GM18909 (cell line): ENCODE data around the gene EPN1.
"Not testable (repeated sequence)": the region's sequence is repeated elsewhere in the genome, so short reads cannot be mapped to it uniquely, and the experiment has no call there.

ENCODE experiments used
- ATAC-seq: cut with Tn5 transposase; IDR thresholded peaks from one replicate; pipeline ENCODE4 v1.9.1; 2021; ENCODE audit warnings: mild to moderate bottlenecking; ENCODE audit not compliant: unreplicated experiment, poor library complexity

Gene EPN1

GRCh38 chr19:55712804-55713631, 38.0 kb downstream of the EPN1 start:
- no peak for ATAC-seq

GRCh38 chr19:55716531-55716930, 41.5 kb downstream of the EPN1 start:
- no peak for ATAC-seq

- no peak for ATAC-seq
Observed at GRCh38 chr19:55717251-55717650, 42.2 kb downstream of the EPN1 start.

GRCh38 chr19:55717879-55718711, 43.1 kb downstream of the EPN1 start:
- not testable (repeated sequence) for ATAC-seq

- no peak for ATAC-seq
Observed at GRCh38 chr19:55720214-55720746, 45.3 kb downstream of the EPN1 start.

GRCh38 chr19:55720801-55721200, 45.8 kb downstream of the EPN1 start:
- no peak for ATAC-seq

- ATAC-seq: no peak
Observed at GRCh38 chr19:55723491-55723890, 48.5 kb downstream of the EPN1 start.

GRCh38 chr19:55730378-55730777, 55.4 kb downstream of the EPN1 start:
- not testable (repeated sequence) for ATAC-seq

- no peak for ATAC-seq
Observed at GRCh38 chr19:55738302-55738701, 63.3 kb downstream of the EPN1 start, which contains the start of gene NLRP9. Gene NLRP9, minus strand, starts transcription at chr19:55738402. Its CDS starts 28 bp downstream, at chr19:55738374.

- no peak for ATAC-seq
Observed at GRCh38 chr19:55750715-55751114, 75.7 kb downstream of the EPN1 start.

- no peak for ATAC-seq
Observed at GRCh38 chr19:55753401-55753800, 78.4 kb downstream of the EPN1 start.

GRCh38 chr19:55756808-55757207, 81.8 kb downstream of the EPN1 start:
- not testable (repeated sequence) for ATAC-seq

GRCh38 chr19:55758797-55759196, 83.8 kb downstream of the EPN1 start, which contains the start of gene RFPL4A:
Gene RFPL4A, plus strand, starts transcription at chr19:55759097. Its CDS starts 2,704 bp downstream, at chr19:55761801.
- ATAC-seq: not testable (repeated sequence)
